Gastroesophageal sphincter (tissue), 4 donors: ENCODE measurements around the gene TRIO. TPM values are rescaled to one million over a fixed set of nuclear protein-coding genes. Genes with fewer than 3 reads are reported as not detected.
A peak's percentile ranks its signal among the peaks of the same experiment; 100 is the strongest.

Experiments used
- ATAC-seq: fragments of 150-250 bp; one replicate; pipeline ENCODE4 v1.9.1; 2016; ENCODE audit warnings: mild to moderate bottlenecking, moderate library complexity
- H3K27ac ChIP-seq, 4 donors: fragments of 200-600 bp; sonication (generic) in 3 of 4; 1 replicate in 3 of 4; 2 replicates in 1 of 4; pipeline ENCODE4 v1.5.1; 2016 to 2019
- H3K27me3 ChIP-seq: fragments of 200-600 bp; sonication (generic); one replicate; pipeline ENCODE4 v1.5.1; 2019
- H3K36me3 ChIP-seq, 2 donors: fragments of 200-600 bp; sonication (generic); one replicate each; pipeline ENCODE4 v1.5.1; 2019; ENCODE audit warnings: control low read depth in 1 of 2
- H3K4me1 ChIP-seq, 3 donors: fragments of 200-600 bp; sonication (generic); 1 replicate in 2 of 3; 2 replicates in 1 of 3; pipeline ENCODE4 v1.5.1; 2016 to 2019; ENCODE audit warnings: control low read depth in 2 of 3
- H3K4me3 ChIP-seq, 2 donors: fragments of 200-600 bp; sonication (generic); one replicate each; pipeline ENCODE4 v1.5.1; 2019; ENCODE audit warnings: mild to moderate bottlenecking in 1 of 2, moderate library complexity in 1 of 2
- H3K9me3 ChIP-seq, 3 donors: fragments of 200-600 bp; sonication (generic); one replicate each; pipeline ENCODE4 v1.5.1; 2017 to 2019; ENCODE audit warnings: control low read depth in 2 of 3
- EP300 ChIP-seq: sonication (generic); formaldehyde crosslinking; IDR thresholded peaks from one replicate; pipeline ENCODE4 v1.6.1; 2017; ENCODE audit warnings: antibody characterized with exemption, mild to moderate bottlenecking
- POLR2A ChIP-seq, 2 donors: fragments of 450-650 bp; IDR thresholded peaks; one replicate each; pipeline ENCODE4 v1.6.1; 2017; ENCODE audit warnings: antibody characterized with exemption in 2 of 2, mild to moderate bottlenecking in 2 of 2, moderate library complexity in 1 of 2
- POLR2AphosphoS5 ChIP-seq: sonication (generic); formaldehyde crosslinking; IDR thresholded peaks from one replicate; pipeline ENCODE4 v1.6.1; 2017; ENCODE audit warnings: antibody characterized with exemption
- WGBS, 2 donors: methylation state at CpG; one replicate each; pipeline ENCODE4 v1.1.5; 2018; ENCODE audit warnings: low coverage in 1 of 2; 5-methylcytosine and 5-hydroxymethylcytosine counted together
- total RNA-seq, 4 donors: library from RNA; depleted of rRNA; stranded (reverse); fragments of >200 nt; gene quantifications; one replicate each; pipeline ENCODE4 v1.1.0, GENCODE V29; 2016
- TF ChIP-seq, protein P1 (sequence below), 4 experiments: fragments of 200-600 bp in 2 of 4; fragments of 450-650 bp in 2 of 4; sonication (generic) in 1 of 4; IDR thresholded peaks; one replicate each; pipeline ENCODE4 v1.5.1; 2017 to 2019; ENCODE audit warnings: antibody characterized with exemption in 4 of 4, mild to moderate bottlenecking in 2 of 4, moderate library complexity in 2 of 4

The TRIO gene
- total RNA-seq, 4 donors from 2014 or later, result 69.2 to 257 (median 172) TPM

DNA sequence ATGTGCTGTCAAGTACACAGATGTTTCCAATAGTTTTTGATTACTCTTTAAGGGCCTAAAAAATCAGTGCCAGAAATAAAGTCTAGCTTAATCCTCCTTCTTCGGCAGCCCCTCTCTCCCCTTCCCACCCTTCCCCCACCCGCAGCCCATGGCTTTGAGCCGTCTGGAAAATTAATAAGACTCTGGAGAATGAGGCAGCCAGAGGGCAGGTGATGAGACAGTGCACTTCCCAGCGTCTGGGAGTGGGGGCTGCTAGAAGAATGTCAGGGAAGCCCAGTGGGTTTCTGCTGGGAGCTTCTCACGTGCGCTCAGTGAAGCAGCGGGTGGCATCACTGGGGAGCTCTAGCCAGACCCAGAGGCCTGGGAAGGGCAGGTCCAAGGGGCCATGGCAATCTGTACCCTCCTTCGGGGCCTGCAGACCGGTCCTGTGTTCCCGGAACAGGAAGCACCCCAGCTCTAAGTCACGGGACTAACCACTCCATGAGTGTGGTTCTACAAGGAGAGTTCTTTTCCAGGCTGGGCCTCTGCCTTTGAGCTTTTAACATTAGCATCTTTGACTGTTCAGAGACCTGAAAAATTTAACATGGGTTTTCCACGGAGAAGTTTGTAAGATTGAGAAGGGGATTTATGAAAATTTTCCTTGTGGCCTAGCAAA lies 273.6 kb downstream of the TRIO start:
- 20 to 67% methylated on average over 1 to 5 of the region's 12 CpGs for WGBS, 2 donors
- Histone ChIP-seq H3K9me3 (no peaks in the 10 kb centered on the region), H3K4me3 (no peak overlapping the region), H3K27ac (peak overlapping the region in 2 of 4 donors; percentile 39 to 61), H3K27me3 (no peaks in the 10 kb centered on the region), H3K36me3 (peaks cover 0 to 84% of the 10 kb centered on the region in 2 donors), H3K4me1 (peaks cover 0 to 21% (median 0%) of the 10 kb centered on the region in 3 donors)
- TF ChIP-seq EP300, result no peak
- no peak for TF ChIP-seq POLR2A (IDR thresholded peaks at IDR 0.05)
- TF ChIP-seq, protein P1, sequence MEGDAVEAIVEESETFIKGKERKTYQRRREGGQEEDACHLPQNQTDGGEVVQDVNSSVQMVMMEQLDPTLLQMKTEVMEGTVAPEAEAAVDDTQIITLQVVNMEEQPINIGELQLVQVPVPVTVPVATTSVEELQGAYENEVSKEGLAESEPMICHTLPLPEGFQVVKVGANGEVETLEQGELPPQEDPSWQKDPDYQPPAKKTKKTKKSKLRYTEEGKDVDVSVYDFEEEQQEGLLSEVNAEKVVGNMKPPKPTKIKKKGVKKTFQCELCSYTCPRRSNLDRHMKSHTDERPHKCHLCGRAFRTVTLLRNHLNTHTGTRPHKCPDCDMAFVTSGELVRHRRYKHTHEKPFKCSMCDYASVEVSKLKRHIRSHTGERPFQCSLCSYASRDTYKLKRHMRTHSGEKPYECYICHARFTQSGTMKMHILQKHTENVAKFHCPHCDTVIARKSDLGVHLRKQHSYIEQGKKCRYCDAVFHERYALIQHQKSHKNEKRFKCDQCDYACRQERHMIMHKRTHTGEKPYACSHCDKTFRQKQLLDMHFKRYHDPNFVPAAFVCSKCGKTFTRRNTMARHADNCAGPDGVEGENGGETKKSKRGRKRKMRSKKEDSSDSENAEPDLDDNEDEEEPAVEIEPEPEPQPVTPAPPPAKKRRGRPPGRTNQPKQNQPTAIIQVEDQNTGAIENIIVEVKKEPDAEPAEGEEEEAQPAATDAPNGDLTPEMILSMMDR (IDR thresholded peaks at IDR 0.05), result no peak
- TF ChIP-seq POLR2AphosphoS5, result no peak
- ATAC-seq, result no peak

DNA sequence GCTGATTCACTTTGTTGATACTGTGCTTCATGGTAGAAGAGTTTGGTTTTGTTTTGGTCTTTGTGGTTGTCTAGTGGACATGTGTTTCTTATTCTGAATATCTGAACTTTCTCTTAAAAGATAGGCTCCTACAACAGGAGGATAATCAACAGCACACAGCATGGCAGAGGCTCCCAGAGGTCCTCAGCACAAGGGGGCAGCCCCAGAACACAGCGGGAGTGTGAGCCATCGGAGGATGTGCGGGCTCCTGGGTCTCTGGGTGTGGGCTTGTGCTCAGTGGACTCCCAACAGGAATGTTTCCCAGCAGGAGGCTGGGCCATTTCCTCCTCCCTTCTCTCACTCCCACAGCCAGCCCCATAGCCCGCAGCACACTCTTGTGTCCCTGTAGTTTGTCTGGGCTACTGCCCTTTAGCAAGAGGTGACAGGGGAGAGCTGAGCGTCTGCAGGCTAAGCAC lies 274.2 kb downstream of the TRIO start:
- Histone ChIP-seq H3K36me3 (peaks cover 0 to 84% of the 10 kb centered on the region in 2 donors), H3K27ac (peak overlapping the region in 2 of 4 donors; percentile 39 to 61), H3K4me1 (peaks cover 0 to 21% (median 0%) of the 10 kb centered on the region in 3 donors), H3K27me3 (no peaks in the 10 kb centered on the region), H3K4me3 (no peak overlapping the region), H3K9me3 (no peaks in the 10 kb centered on the region)
- peak; percentile 39 for ATAC-seq
- 67 to 100% methylated on average over 1 to 3 of the region's 5 CpGs for WGBS, 2 donors
- TF ChIP-seq POLR2A (IDR thresholded peaks at IDR 0.05), result no peak
- TF ChIP-seq, protein P1 (IDR thresholded peaks at IDR 0.05), result no peak
- TF ChIP-seq EP300, result no peak
- TF ChIP-seq POLR2AphosphoS5, result no peak

DNA sequence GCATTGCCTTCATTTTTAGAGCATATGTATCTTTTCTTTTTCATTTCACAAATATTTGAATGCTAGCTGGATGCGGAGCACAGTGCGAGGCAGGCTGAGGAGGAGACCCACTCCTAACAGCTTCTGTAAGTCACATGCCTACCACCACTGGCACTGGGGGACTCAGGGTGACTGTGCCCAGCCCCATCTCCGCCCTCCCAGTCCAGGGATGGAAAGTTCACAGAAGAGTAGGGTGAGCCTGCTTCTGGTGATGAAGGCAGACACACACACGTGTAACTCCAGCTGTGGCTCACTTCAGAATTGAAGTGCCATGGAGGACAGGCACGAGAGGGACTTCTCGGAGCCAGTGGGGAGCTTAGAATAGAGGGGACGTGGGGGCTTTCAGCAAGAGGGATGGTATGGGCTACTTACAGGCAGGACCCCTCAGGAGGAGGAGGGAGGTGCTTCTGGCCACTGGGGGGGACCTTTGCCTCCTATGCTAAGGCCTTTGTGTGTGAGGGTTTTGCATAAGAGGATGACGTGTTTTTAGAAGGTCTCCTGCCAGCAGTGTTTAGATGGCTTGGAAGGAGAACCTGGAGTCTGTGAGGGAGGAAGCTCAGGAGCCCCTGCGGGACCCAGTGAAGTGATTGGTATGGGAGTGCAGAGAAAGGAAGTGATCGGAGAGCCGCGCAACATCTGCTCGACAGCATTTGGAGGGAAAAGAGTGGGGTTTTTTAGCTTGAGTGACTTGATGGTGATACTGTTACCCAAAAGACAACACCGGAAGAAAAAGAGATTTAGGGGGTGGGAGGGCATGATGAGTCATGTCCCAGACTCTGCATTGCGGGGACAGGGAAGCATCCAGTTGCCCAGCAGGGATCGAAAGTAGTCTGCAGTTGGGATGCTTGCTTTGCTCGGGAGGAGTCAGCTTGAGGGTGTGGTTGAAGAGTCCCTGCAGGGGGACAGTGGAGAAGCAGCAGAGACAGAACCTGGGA lies 274.9 kb downstream of the TRIO start:
- Histone ChIP-seq H3K27me3 (no peaks in the 10 kb centered on the region), H3K27ac (peak overlapping the region in 2 of 4 donors; percentile 39 to 61), H3K4me1 (peaks cover 0 to 21% (median 0%) of the 10 kb centered on the region in 3 donors), H3K4me3 (no peak overlapping the region), H3K36me3 (peaks cover 0 to 84% of the 10 kb centered on the region in 2 donors), H3K9me3 (no peaks in the 10 kb centered on the region)
- peak; percentile 30 for ATAC-seq
- WGBS, 2 donors, result 85 to 91% methylated on average over 11 to 14 of the region's 17 CpGs
- TF ChIP-seq EP300 (no peak), POLR2AphosphoS5 (no peak), POLR2A (IDR thresholded peaks at IDR 0.05) (no peak)
- TF ChIP-seq, protein P1 (IDR thresholded peaks at IDR 0.05), result no peak

DNA sequence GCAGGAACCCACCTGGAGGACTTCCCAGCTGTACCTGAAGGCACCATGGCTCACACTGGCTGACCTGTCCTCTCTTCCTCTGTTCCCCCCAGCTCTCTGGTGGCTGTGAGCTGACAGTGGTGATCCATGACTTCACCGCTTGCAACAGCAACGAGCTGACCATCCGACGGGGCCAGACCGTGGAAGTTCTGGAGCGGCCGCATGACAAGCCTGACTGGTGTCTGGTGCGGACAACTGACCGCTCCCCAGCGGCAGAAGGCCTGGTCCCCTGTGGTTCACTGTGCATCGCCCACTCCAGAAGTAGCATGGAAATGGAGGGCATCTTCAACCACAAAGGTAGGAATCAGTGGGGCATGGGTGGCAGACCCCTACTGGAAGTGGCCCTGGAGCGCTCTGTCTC lies 276.5 kb downstream of the TRIO start:
- TF ChIP-seq EP300 (no peak), POLR2AphosphoS5 (no peak), POLR2A (IDR thresholded peaks at IDR 0.05) (no peak)
- TF ChIP-seq, protein P1 (IDR thresholded peaks at IDR 0.05), result no peak
- Histone ChIP-seq H3K4me1 (peaks cover 0 to 21% (median 0%) of the 10 kb centered on the region in 3 donors), H3K36me3 (peaks cover 0 to 74% of the 10 kb centered on the region in 2 donors), H3K9me3 (no peaks in the 10 kb centered on the region), H3K27me3 (no peaks in the 10 kb centered on the region), H3K4me3 (no peak overlapping the region), H3K27ac (no peak overlapping the region)
- ATAC-seq, result no peak
- no CpG with 5 or more reads among the region's 12 CpGs for WGBS, 2 donors
